ENCODE results near the gene FAM107B.

Gene FAM107B

GRCh38 chr10:14774797-14775196 is at the start of gene FAM107B:
TSS of gene FAM107B (minus strand) at chr10:14774897. CDS start at chr10:14774663, 234 bp downstream.
- Mint-ChIP-seq H3K36me3 (ENCODE audit: low read depth) (no peaks in the 10 kb centered on the region), H3K4me1 (no peaks in the 10 kb centered on the region), H3K4me3 (no peak within 1 kb of the TSS), H3K9me3 (no peaks in the 10 kb centered on the region), H3K27me3 (ENCODE audit: low read depth) (peaks cover 6% of the 10 kb centered on the region), H3K27ac (no peak within 1 kb of the TSS)
- TF ChIP-seq CTCF (IDR thresholded peaks at IDR 0.05; ENCODE audit: unreplicated experiment in 3 of 3): no peak

GRCh38 chr10:14823966-14824365 is 49.3 kb upstream of the FAM107B start:
- Mint-ChIP-seq H3K4me3 (no peak overlapping the region), H3K4me1 (peaks cover 8% of the 10 kb centered on the region), H3K9me3 (no peaks in the 10 kb centered on the region), H3K27me3 (ENCODE audit: low read depth) (peaks cover 27% of the 10 kb centered on the region), H3K27ac (no peak overlapping the region), H3K36me3 (ENCODE audit: low read depth) (no peaks in the 10 kb centered on the region)
- no peak for TF ChIP-seq CTCF (IDR thresholded peaks at IDR 0.05; ENCODE audit: unreplicated experiment in 3 of 3)

- peaks cover 27% of the 10 kb centered on the region for H3K27me3 Mint-ChIP-seq (ENCODE audit: low read depth)
- peak overlapping the region in 1 of 3 experiments; percentile 32 for H3K4me3 Mint-ChIP-seq
- no peaks in the 10 kb centered on the region for H3K36me3 Mint-ChIP-seq (ENCODE audit: low read depth)
- H3K27ac Mint-ChIP-seq: peak overlapping the region; percentile 8 to 86 (median 34)
- H3K4me1 Mint-ChIP-seq: peaks cover 8% of the 10 kb centered on the region
- no peaks in the 10 kb centered on the region for H3K9me3 Mint-ChIP-seq
- TF ChIP-seq CTCF (IDR thresholded peaks at IDR 0.05; ENCODE audit: unreplicated experiment in 3 of 3): peak; percentile 60 to 66 (median 65)
Observed at GRCh38 chr10:14822879-14823755, 48.4 kb upstream of the FAM107B start.

GRCh38 chr10:14821635-14822375 is 47.1 kb upstream of the FAM107B start:
- Mint-ChIP-seq H3K4me3 (no peak overlapping the region), H3K27me3 (ENCODE audit: low read depth) (peaks cover 27% of the 10 kb centered on the region), H3K36me3 (ENCODE audit: low read depth) (no peaks in the 10 kb centered on the region), H3K4me1 (peaks cover 8% of the 10 kb centered on the region), H3K27ac (no peak overlapping the region), H3K9me3 (no peaks in the 10 kb centered on the region)
- no peak for TF ChIP-seq CTCF (IDR thresholded peaks at IDR 0.05; ENCODE audit: unreplicated experiment in 3 of 3)

- Mint-ChIP-seq H3K4me1 (peaks cover 8% of the 10 kb centered on the region), H3K9me3 (no peaks in the 10 kb centered on the region), H3K27ac (no peak overlapping the region), H3K27me3 (ENCODE audit: low read depth) (peaks cover 26% of the 10 kb centered on the region), H3K4me3 (no peak overlapping the region), H3K36me3 (ENCODE audit: low read depth) (no peaks in the 10 kb centered on the region)
- TF ChIP-seq CTCF (IDR thresholded peaks at IDR 0.05; ENCODE audit: unreplicated experiment in 3 of 3): no peak
Observed at GRCh38 chr10:14820775-14821154, 46.1 kb upstream of the FAM107B start.

All from nephron (organoid).